Measurements from ENCODE around the gene ORMDL2. TPM values are rescaled to one million over a fixed set of nuclear protein-coding genes. Genes with fewer than 3 reads are reported as not detected.
"Not testable (repeated sequence)": the region's sequence is repeated elsewhere in the genome, so short reads cannot be mapped to it uniquely, and the experiment has no call there.

The ORMDL2 gene
- total RNA-seq, 1 experiment from 2014 or later: 25.4 TPM

GRCh38 chr12:55816881-55817344, 928 bp upstream of the ORMDL2 start:
- no peaks in the 10 kb centered on the region for H3K27me3 ChIP-seq
- peak in 1 of 2 experiments; percentile 44 for DNase-seq
- H3K9me3 ChIP-seq (replicated peaks): no peaks in the 10 kb centered on the region
- H3K4me1 ChIP-seq: peaks cover 8% of the 10 kb centered on the region
- H3K27ac ChIP-seq: peak overlapping the region; percentile 73
- H3K36me3 ChIP-seq: peaks cover 52% of the 10 kb centered on the region
- peak overlapping the region; percentile 87 for H3K4me3 ChIP-seq

GRCh38 chr12:55818140-55818728, 393 bp downstream of the ORMDL2 start:
- H3K27ac ChIP-seq: peak overlapping the region; percentile 69
- H3K36me3 ChIP-seq: peaks cover 56% of the 10 kb centered on the region
- H3K4me3 ChIP-seq: peak overlapping the region; percentile 87
- DNase-seq: peak in 1 of 2 experiments; percentile 42
- no peaks in the 10 kb centered on the region for H3K9me3 ChIP-seq (replicated peaks)
- peaks cover 8% of the 10 kb centered on the region for H3K4me1 ChIP-seq
- no peaks in the 10 kb centered on the region for H3K27me3 ChIP-seq

GRCh38 chr12:55818886-55819285, 1.0 kb downstream of the ORMDL2 start:
- H3K27me3 ChIP-seq: no peaks in the 10 kb centered on the region
- H3K27ac ChIP-seq: peak overlapping the region; percentile 69
- peaks cover 53% of the 10 kb centered on the region for H3K36me3 ChIP-seq
- peaks cover 8% of the 10 kb centered on the region for H3K4me1 ChIP-seq
- peak overlapping the region; percentile 87 for H3K4me3 ChIP-seq
- H3K9me3 ChIP-seq (replicated peaks): no peaks in the 10 kb centered on the region
- no peak for DNase-seq

GRCh38 chr12:55820679-55821078, 2.8 kb downstream of the ORMDL2 start:
- Histone ChIP-seq H3K36me3 (peaks cover 42% of the 10 kb centered on the region), H3K27me3 (no peaks in the 10 kb centered on the region)

GRCh38 chr12:55822228-55822627, 4.4 kb downstream of the ORMDL2 start:
- Histone ChIP-seq H3K27ac (no peak overlapping the region), H3K4me3 (no peak overlapping the region), H3K27me3 (no peaks in the 10 kb centered on the region), H3K9me3 (replicated peaks) (no peaks in the 10 kb centered on the region), H3K36me3 (peaks cover 39% of the 10 kb centered on the region), H3K4me1 (peaks cover 8% of the 10 kb centered on the region)
- DNase-seq: no peak

More at GRCh38 chr12:55820679-55821078, 2.8 kb downstream of the ORMDL2 start:
- Histone ChIP-seq H3K4me1 (peaks cover 8% of the 10 kb centered on the region), H3K27ac (no peak overlapping the region), H3K4me3 (no peak overlapping the region), H3K9me3 (replicated peaks) (no peaks in the 10 kb centered on the region)
- peak in 1 of 2 experiments; percentile 19 for DNase-seq

GRCh38 chr12:55823419-55823818, 5.6 kb downstream of the ORMDL2 start:
- no peak for DNase-seq
- Histone ChIP-seq H3K36me3 (peaks cover 39% of the 10 kb centered on the region), H3K27me3 (no peaks in the 10 kb centered on the region), H3K4me1 (peaks cover 8% of the 10 kb centered on the region), H3K27ac (no peak overlapping the region), H3K9me3 (replicated peaks) (no peaks in the 10 kb centered on the region), H3K4me3 (no peak overlapping the region)

- Histone ChIP-seq H3K27ac (no peak overlapping the region), H3K9me3 (replicated peaks) (no peaks in the 10 kb centered on the region), H3K36me3 (peaks cover 31% of the 10 kb centered on the region), H3K27me3 (no peaks in the 10 kb centered on the region), H3K4me3 (no peak overlapping the region), H3K4me1 (no peaks in the 10 kb centered on the region)
- no peak for DNase-seq
These were observed 6.9 kb downstream of the ORMDL2 start for GRCh38 chr12:55824726-55825125.

- no peak for DNase-seq
These were observed 10.0 kb downstream of the ORMDL2 start for GRCh38 chr12:55827806-55828205.

GRCh38 chr12:55828357-55828756, 10.5 kb downstream of the ORMDL2 start:
- Histone ChIP-seq H3K4me1 (peaks cover 4% of the 10 kb centered on the region; the same call in 1 of the 2 replicates), H3K9me3 (replicated peaks) (no peaks in the 10 kb centered on the region), H3K36me3 (no peaks in the 10 kb centered on the region; the same call in 1 of the 2 replicates), H3K27ac (no peak overlapping the region), H3K4me3 (peak overlapping the region; percentile 66), H3K27me3 (no peaks in the 10 kb centered on the region)
- DNase-seq: no peak

More at GRCh38 chr12:55827806-55828205, 10.0 kb downstream of the ORMDL2 start:
- Histone ChIP-seq H3K4me1 (peaks cover 4% of the 10 kb centered on the region; the same call in 1 of the 2 replicates), H3K36me3 (peaks cover 5% of the 10 kb centered on the region), H3K27ac (no peak overlapping the region), H3K27me3 (no peaks in the 10 kb centered on the region), H3K4me3 (no peak overlapping the region), H3K9me3 (replicated peaks) (no peaks in the 10 kb centered on the region)

- no peaks in the 10 kb centered on the region for H3K27me3 ChIP-seq
- peak overlapping the region; percentile 66 for H3K4me3 ChIP-seq
- peak overlapping the region; percentile 94 for H3K27ac ChIP-seq
- H3K36me3 ChIP-seq: no peaks in the 10 kb centered on the region
- no peaks in the 10 kb centered on the region for H3K9me3 ChIP-seq (replicated peaks)
- H3K4me1 ChIP-seq: peaks cover 4% of the 10 kb centered on the region; the same call in 1 of the 2 replicates
- DNase-seq: peak; percentile 74 to 75
These were observed 12.2 kb downstream of the ORMDL2 start for GRCh38 chr12:55829967-55830600.

- Histone ChIP-seq H3K4me3 (peak overlapping the region; percentile 66), H3K4me1 (peaks cover 4% of the 10 kb centered on the region; the same call in 1 of the 2 replicates), H3K36me3 (no peaks in the 10 kb centered on the region), H3K27me3 (no peaks in the 10 kb centered on the region), H3K9me3 (replicated peaks) (no peaks in the 10 kb centered on the region), H3K27ac (peak overlapping the region; percentile 94)
- DNase-seq: peak; percentile 72 to 75
These were observed 13.0 kb downstream of the ORMDL2 start for GRCh38 chr12:55830601-55831446.

- peak overlapping the region; percentile 94 for H3K27ac ChIP-seq
- H3K4me3 ChIP-seq: peak overlapping the region; percentile 66
- no peaks in the 10 kb centered on the region for H3K9me3 ChIP-seq (replicated peaks)
- no peaks in the 10 kb centered on the region for H3K27me3 ChIP-seq
- DNase-seq: peak; percentile 55 to 70
- no peaks in the 10 kb centered on the region for H3K36me3 ChIP-seq
- H3K4me1 ChIP-seq: peaks cover 4% of the 10 kb centered on the region; the same call in 1 of the 2 replicates
These were observed 13.6 kb downstream of the ORMDL2 start for GRCh38 chr12:55831447-55831815.

- Histone ChIP-seq H3K9me3 (replicated peaks) (no peaks in the 10 kb centered on the region), H3K27ac (no peak overlapping the region), H3K4me3 (no peak overlapping the region), H3K27me3 (no peaks in the 10 kb centered on the region), H3K36me3 (no peaks in the 10 kb centered on the region), H3K4me1 (peaks cover 4% of the 10 kb centered on the region; the same call in 1 of the 2 replicates)
- no peak for DNase-seq
These were observed 15.2 kb downstream of the ORMDL2 start for GRCh38 chr12:55833056-55833455.

- not testable (repeated sequence) for H3K4me1 ChIP-seq; H3K27ac ChIP-seq; H3K4me3 ChIP-seq; H3K27me3 ChIP-seq; H3K9me3 ChIP-seq (replicated peaks); DNase-seq; H3K36me3 ChIP-seq
These were observed 16.6 kb downstream of the ORMDL2 start for GRCh38 chr12:55834400-55834799.

GRCh38 chr12:55838361-55838760, 20.5 kb downstream of the ORMDL2 start:
- Histone ChIP-seq H3K27me3 (no peaks in the 10 kb centered on the region), H3K4me1 (peaks cover 11% of the 10 kb centered on the region), H3K27ac (no peak overlapping the region), H3K9me3 (replicated peaks) (no peaks in the 10 kb centered on the region), H3K4me3 (no peak overlapping the region), H3K36me3 (no peaks in the 10 kb centered on the region)
- no peak for DNase-seq

Data from SJCRH30 (cell line).